Panc1 (cell line): ENCODE results near the gene OR6C1.

Experiments
- CTCF ChIP-seq: fragments of 450-650 bp; IDR thresholded peaks from 2 replicates; pipeline ENCODE4 v1.5.1; 2017; ENCODE audit warnings: mild to moderate bottlenecking
- POLR2AphosphoS5 ChIP-seq: IDR thresholded peaks from 2 replicates; pipeline ENCODE4 v1.6.1; 2012; ENCODE audit warnings: mild to moderate bottlenecking, low read depth, low read length, moderate library complexity
- REST ChIP-seq, 2 experiments: IDR thresholded peaks; 2 replicates each; pipeline ENCODE4 v1.6.1; 2011 to 2012; ENCODE audit warnings: low read depth in 2 of 2, control low read depth in 1 of 2, low read length in 1 of 2, mild to moderate bottlenecking in 1 of 2, moderate library complexity in 1 of 2; ENCODE audit not compliant: insufficient read depth in 1 of 2

GRCh38 chr12:55314043-55314442 is at the start of gene OR6C1:
- TF ChIP-seq CTCF (no peak), POLR2AphosphoS5 (no peak), REST (IDR thresholded peaks at IDR 0.05; ENCODE audit: insufficient read depth in 1 of 2, low read depth in 2 of 2, low read length in 1 of 2) (no peak)
